ENCODE measurements around the gene PTBP3.

- TF ChIP-seq CTCF (IDR thresholded peaks at IDR 0.05) = no peak
- TF ChIP-seq, protein P1, sequence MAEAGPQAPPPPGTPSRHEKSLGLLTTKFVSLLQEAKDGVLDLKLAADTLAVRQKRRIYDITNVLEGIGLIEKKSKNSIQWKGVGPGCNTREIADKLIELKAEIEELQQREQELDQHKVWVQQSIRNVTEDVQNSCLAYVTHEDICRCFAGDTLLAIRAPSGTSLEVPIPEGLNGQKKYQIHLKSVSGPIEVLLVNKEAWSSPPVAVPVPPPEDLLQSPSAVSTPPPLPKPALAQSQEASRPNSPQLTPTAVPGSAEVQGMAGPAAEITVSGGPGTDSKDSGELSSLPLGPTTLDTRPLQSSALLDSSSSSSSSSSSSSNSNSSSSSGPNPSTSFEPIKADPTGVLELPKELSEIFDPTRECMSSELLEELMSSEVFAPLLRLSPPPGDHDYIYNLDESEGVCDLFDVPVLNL (CRISPR knock-in tag; IDR thresholded peaks at IDR 0.05; ENCODE audit: borderline replicate concordance, low read depth) = no peak
- no peak for TF ChIP-seq FOXP1 (CRISPR knock-in tag; IDR thresholded peaks at IDR 0.05; ENCODE audit: borderline replicate concordance)
- TF ChIP-seq, protein P2, sequence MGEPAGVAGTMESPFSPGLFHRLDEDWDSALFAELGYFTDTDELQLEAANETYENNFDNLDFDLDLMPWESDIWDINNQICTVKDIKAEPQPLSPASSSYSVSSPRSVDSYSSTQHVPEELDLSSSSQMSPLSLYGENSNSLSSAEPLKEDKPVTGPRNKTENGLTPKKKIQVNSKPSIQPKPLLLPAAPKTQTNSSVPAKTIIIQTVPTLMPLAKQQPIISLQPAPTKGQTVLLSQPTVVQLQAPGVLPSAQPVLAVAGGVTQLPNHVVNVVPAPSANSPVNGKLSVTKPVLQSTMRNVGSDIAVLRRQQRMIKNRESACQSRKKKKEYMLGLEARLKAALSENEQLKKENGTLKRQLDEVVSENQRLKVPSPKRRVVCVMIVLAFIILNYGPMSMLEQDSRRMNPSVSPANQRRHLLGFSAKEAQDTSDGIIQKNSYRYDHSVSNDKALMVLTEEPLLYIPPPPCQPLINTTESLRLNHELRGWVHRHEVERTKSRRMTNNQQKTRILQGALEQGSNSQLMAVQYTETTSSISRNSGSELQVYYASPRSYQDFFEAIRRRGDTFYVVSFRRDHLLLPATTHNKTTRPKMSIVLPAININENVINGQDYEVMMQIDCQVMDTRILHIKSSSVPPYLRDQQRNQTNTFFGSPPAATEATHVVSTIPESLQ (CRISPR knock-in tag; IDR thresholded peaks at IDR 0.05) = no peak
- TF ChIP-seq ESRRA (CRISPR knock-in tag; IDR thresholded peaks at IDR 0.05; ENCODE audit: borderline replicate concordance) = no peak
- TF ChIP-seq, protein P3, sequence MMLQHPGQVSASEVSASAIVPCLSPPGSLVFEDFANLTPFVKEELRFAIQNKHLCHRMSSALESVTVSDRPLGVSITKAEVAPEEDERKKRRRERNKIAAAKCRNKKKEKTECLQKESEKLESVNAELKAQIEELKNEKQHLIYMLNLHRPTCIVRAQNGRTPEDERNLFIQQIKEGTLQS (CRISPR knock-in tag; conservative IDR thresholded peaks at IDR 0.05) = no peak
- no peak for TF ChIP-seq NR1H2 (CRISPR knock-in tag; IDR thresholded peaks at IDR 0.05)
Observed at GRCh38 chr9:112338561-112338960, 5.1 kb upstream of the PTBP3 start.
